Stomach (tissue), 9 donors: ENCODE measurements around the gene TOMM40L. TPM values are rescaled to one million over a fixed set of nuclear protein-coding genes. Genes with fewer than 3 reads are reported as not detected.

Experiments
- DNase-seq, 2 donors: peaks; one replicate each; pipeline versions ENCODE4 v3.0.0 to v3.0.0-alpha.2; 2013 to 2019
- H3K27ac ChIP-seq, 5 donors: fragments of 200-600 bp in 4 of 5; sonication (generic) in 4 of 5; one replicate each; pipeline ENCODE4 v1.5.1; 2013 to 2019; ENCODE audit warnings: mild to moderate bottlenecking in 1 of 5, moderate library complexity in 1 of 5
- H3K27me3 ChIP-seq, 3 donors: fragments of 200-600 bp; sonication (generic); one replicate each; pipeline ENCODE4 v1.5.1; 2017 to 2019; ENCODE audit warnings: mixed run types in 1 of 3
- H3K36me3 ChIP-seq, 4 donors: fragments of 200-600 bp; sonication (generic); 1 replicate in 3 of 4; 2 replicates in 1 of 4; pipeline ENCODE4 v1.5.1; 2016 to 2019
- H3K4me1 ChIP-seq, 4 donors: fragments of 200-600 bp; sonication (generic); one replicate each; pipeline ENCODE4 v1.5.1; 2016 to 2019
- H3K4me3 ChIP-seq, 4 donors: fragments of 200-600 bp; sonication (generic) in 3 of 4; one replicate each; pipeline ENCODE4 v1.5.1; 2016 to 2019; ENCODE audit warnings: mild to moderate bottlenecking in 1 of 4
- H3K9me3 ChIP-seq, 4 donors: fragments of 200-600 bp; sonication (generic); one replicate each; pipeline ENCODE4 v1.5.1; 2016 to 2019
- EP300 ChIP-seq: sonication (generic); formaldehyde crosslinking; IDR thresholded peaks from one replicate; pipeline ENCODE4 v1.6.1; 2017; ENCODE audit warnings: antibody characterized with exemption
- POLR2A ChIP-seq, 4 donors: fragments of 450-650 bp; IDR thresholded peaks; one replicate each; pipeline ENCODE4 v1.6.1; 2016; ENCODE audit warnings: antibody characterized with exemption in 4 of 4, control low read depth in 2 of 4, mild to moderate bottlenecking in 1 of 4, moderate library complexity in 1 of 4
- POLR2AphosphoS5 ChIP-seq, 3 donors: sonication (generic); formaldehyde crosslinking; IDR thresholded peaks; one replicate each; pipeline ENCODE4 v1.6.1; 2016; ENCODE audit warnings: antibody characterized with exemption in 3 of 3
- WGBS, 5 donors: extraction: QIAGEN DNeasy Blood & Tissue Kit in 3 of 5; methylation state at CpG; one replicate each; pipeline versions ENCODE4 v1.1.5 to v1.1.7; 2013 to 2018; 5-methylcytosine and 5-hydroxymethylcytosine counted together
- intact Hi-C: fragments of 100-400 bp; cut with DNase I; formaldehyde crosslinking; loops from one replicate; pipeline ENCODE4 v1.15.1; 2023; ENCODE audit warnings: low total_unique reads
- polyA plus RNA-seq, 3 donors: library from polyadenylated mRNA; stranded (reverse); fragments of 200-250 nt; gene quantifications; one replicate each; pipeline ENCODE4 v1.2.3, GENCODE V29; 2013
- total RNA-seq, 5 donors: library from RNA; depleted of rRNA; stranded (reverse); fragments of >200 nt; gene quantifications; one replicate each; pipeline versions ENCODE4 v1.1.0 to v1.2.3, GENCODE V29; 2014 to 2016
- TF ChIP-seq, protein P1 (sequence below), 7 experiments: fragments of 450-650 bp in 4 of 7; fragments of 200-600 bp in 3 of 7; sonication (generic) in 3 of 7; IDR thresholded peaks; one replicate each; pipeline ENCODE4 v1.5.1; 2016 to 2019; ENCODE audit warnings: antibody characterized with exemption in 7 of 7, control low read depth in 2 of 7, mild to moderate bottlenecking in 1 of 7
- donor health status: healthy with polysubstance abuse.
- donor health status: Bipolar disorder and iron deficiency.
- donor health status: healthy.

Gene TOMM40L
- total and polyA plus RNA-seq, 8 donors: 0.58 to 9.9 (median 7.0) TPM

DNA sequence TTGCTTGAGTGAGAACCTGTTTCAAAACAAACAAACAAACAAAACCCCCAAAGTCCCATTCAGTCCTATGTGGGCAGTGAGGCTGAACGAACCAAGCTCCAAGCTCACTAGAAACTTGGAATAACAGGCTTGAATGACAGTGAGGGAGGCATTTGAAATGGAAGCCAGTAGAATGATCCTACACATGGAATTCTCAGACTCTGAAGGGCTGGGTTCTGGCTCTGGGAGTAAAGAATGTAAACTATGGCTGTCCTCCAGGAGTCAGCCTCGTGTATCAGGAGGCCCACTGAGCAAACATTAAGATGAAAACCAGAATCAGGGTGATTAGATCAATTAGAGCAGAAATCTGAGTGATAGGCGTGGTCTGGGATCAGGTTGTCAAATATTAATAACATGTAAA is 47.5 kb downstream of the TOMM40L start:
- WGBS, 5 donors: 24 to 41% (median 31%) methylated on average over 3 of the region's 3 CpGs
- intact Hi-C loops: no loop called here
- TF ChIP-seq POLR2AphosphoS5 (IDR thresholded peaks at IDR 0.05) (no peak), EP300 (no peak), POLR2A (IDR thresholded peaks at IDR 0.05) (no peak)
- TF ChIP-seq, protein P1, sequence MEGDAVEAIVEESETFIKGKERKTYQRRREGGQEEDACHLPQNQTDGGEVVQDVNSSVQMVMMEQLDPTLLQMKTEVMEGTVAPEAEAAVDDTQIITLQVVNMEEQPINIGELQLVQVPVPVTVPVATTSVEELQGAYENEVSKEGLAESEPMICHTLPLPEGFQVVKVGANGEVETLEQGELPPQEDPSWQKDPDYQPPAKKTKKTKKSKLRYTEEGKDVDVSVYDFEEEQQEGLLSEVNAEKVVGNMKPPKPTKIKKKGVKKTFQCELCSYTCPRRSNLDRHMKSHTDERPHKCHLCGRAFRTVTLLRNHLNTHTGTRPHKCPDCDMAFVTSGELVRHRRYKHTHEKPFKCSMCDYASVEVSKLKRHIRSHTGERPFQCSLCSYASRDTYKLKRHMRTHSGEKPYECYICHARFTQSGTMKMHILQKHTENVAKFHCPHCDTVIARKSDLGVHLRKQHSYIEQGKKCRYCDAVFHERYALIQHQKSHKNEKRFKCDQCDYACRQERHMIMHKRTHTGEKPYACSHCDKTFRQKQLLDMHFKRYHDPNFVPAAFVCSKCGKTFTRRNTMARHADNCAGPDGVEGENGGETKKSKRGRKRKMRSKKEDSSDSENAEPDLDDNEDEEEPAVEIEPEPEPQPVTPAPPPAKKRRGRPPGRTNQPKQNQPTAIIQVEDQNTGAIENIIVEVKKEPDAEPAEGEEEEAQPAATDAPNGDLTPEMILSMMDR (IDR thresholded peaks at IDR 0.05): no peak
- DNase-seq: peak in 1 of 2 donors; percentile 35
- H3K27me3 ChIP-seq: peaks cover 0 to 4% (median 0%) of the 10 kb centered on the region in 3 donors
- no peaks in the 10 kb centered on the region for H3K9me3 ChIP-seq
- no peak overlapping the region for H3K4me3 ChIP-seq
- H3K4me1 ChIP-seq: peaks cover 0 to 14% (median 4%) of the 10 kb centered on the region in 4 donors
- no peak overlapping the region for H3K27ac ChIP-seq
- H3K36me3 ChIP-seq: no peaks in the 10 kb centered on the region

DNA sequence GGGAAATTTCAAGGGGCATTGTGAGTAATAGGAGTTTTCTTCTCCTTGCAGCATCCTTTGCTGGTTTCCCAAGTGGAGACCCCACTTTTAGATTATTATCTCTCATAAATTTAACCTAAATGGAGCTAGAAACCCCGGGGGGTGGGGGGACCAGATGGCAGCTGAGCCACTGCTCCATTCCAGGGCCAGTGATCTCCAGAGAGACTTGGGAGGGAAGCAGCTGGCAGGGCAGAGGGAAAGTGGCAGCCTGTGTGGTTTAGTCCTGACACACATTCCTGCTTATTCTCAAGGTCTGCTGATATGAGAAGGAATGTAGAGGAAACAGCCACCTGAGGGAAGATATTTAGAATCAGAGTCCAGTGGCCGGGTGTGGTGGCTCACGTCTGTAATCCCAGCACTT is 49.0 kb downstream of the TOMM40L start:
- H3K4me3 ChIP-seq: no peak overlapping the region
- 35 to 63% (median 49%) methylated on average over 3 of the region's 3 CpGs for WGBS, 5 donors
- peaks cover 0 to 4% (median 0%) of the 10 kb centered on the region in 3 donors for H3K27me3 ChIP-seq
- peaks cover 0 to 14% (median 4%) of the 10 kb centered on the region in 4 donors for H3K4me1 ChIP-seq
- no peak overlapping the region for H3K27ac ChIP-seq
- no peaks in the 10 kb centered on the region for H3K36me3 ChIP-seq
- no peak for TF ChIP-seq POLR2AphosphoS5 (IDR thresholded peaks at IDR 0.05)
- no peak for TF ChIP-seq POLR2A (IDR thresholded peaks at IDR 0.05)
- TF ChIP-seq, protein P1 (IDR thresholded peaks at IDR 0.05): no peak
- no peak for TF ChIP-seq EP300
- H3K9me3 ChIP-seq: no peaks in the 10 kb centered on the region
- peak in 1 of 2 donors; percentile 10 for DNase-seq
- intact Hi-C loops: no loop called here

Other genes starting within 250 kb of the TOMM40L start
- gene F11R, start 204.9 kb upstream of the TOMM40L start, total RNA-seq: 100 to 1,000 TPM in 1 of 5 donors, 10 to 100 TPM in 3, 1 to 10 TPM in 1; 7.6 to 130 (median 20.9) TPM
- 10 to 100 TPM; 13.4 to 41.5 (median 29.2) TPM for gene F11R, start 204.9 kb upstream of the TOMM40L start, polyA plus RNA-seq
- 100 to 1,000 TPM in 1 of 5 donors, 10 to 100 TPM in 3, not detected in 1; 13.2 to 112 (median 42.7) TPM for gene TSTD1, start 187.1 kb upstream of the TOMM40L start, total RNA-seq
- gene TSTD1, start 187.1 kb upstream of the TOMM40L start, polyA plus RNA-seq: 100 to 1,000 TPM; 117 to 186 (median 158) TPM
- 100 to 1,000 TPM in 1 of 5 donors, 10 to 100 TPM in 3, 1 to 10 TPM in 1; 7.2 to 566 (median 65.2) TPM for gene USF1, start 180.1 kb upstream of the TOMM40L start, total RNA-seq
- gene USF1, start 180.1 kb upstream of the TOMM40L start, polyA plus RNA-seq: 10 to 100 TPM; 48.0 to 73.1 (median 55.9) TPM
- gene ARHGAP30, start 156.2 kb upstream of the TOMM40L start, total RNA-seq: 10 to 100 TPM in 3 of 5 donors, 1 to 10 TPM in 2; 2.6 to 28.6 (median 12.9) TPM
- 1 to 10 TPM; 2.8 to 5.5 (median 4.6) TPM for gene ARHGAP30, start 156.2 kb upstream of the TOMM40L start, polyA plus RNA-seq
- 10 to 100 TPM in 2 of 5 donors, 1 to 10 TPM in 3; 2.0 to 20.3 (median 7.0) TPM for gene NECTIN4, start 136.5 kb upstream of the TOMM40L start, total RNA-seq
- 10 to 100 TPM in 1 of 3 donors, 1 to 10 TPM in 2; 1.7 to 14.2 (median 2.6) TPM for gene NECTIN4, start 136.5 kb upstream of the TOMM40L start, polyA plus RNA-seq
- 10 to 100 TPM in 1 of 5 donors, 1 to 10 TPM in 4; 1.3 to 41.4 (median 2.4) TPM for gene KLHDC9, start 127.7 kb upstream of the TOMM40L start, total RNA-seq
- gene KLHDC9, start 127.7 kb upstream of the TOMM40L start, polyA plus RNA-seq: 1 to 10 TPM; 4.7 to 6.3 (median 5.3) TPM
- 10 to 100 TPM in 3 of 5 donors, not detected in 2; 11.6 to 21.3 (median 19.3) TPM for gene PFDN2, start 108.0 kb upstream of the TOMM40L start, total RNA-seq
- 100 to 1,000 TPM in 2 of 3 donors, 10 to 100 TPM in 1; 97.5 to 166 (median 122) TPM for gene PFDN2, start 108.0 kb upstream of the TOMM40L start, polyA plus RNA-seq
- gene NIT1, start 108.0 kb upstream of the TOMM40L start, total RNA-seq: 10 to 100 TPM in 4 of 5 donors, 1 to 10 TPM in 1; 8.8 to 77.9 (median 20.9) TPM
- 10 to 100 TPM; 20.0 to 34.2 (median 27.3) TPM for gene NIT1, start 108.0 kb upstream of the TOMM40L start, polyA plus RNA-seq
- 10 to 100 TPM in 3 of 5 donors, 1 to 10 TPM in 2; 2.3 to 35.9 (median 14.3) TPM for gene DEDD, start 93.4 kb upstream of the TOMM40L start, total RNA-seq
- 10 to 100 TPM; 16.5 to 31.9 (median 18.6) TPM for gene DEDD, start 93.4 kb upstream of the TOMM40L start, polyA plus RNA-seq
- gene UFC1, start 72.1 kb upstream of the TOMM40L start, total RNA-seq: 10 to 100 TPM in 4 of 5 donors, not detected in 1; 21.9 to 95.1 (median 33.6) TPM
- 100 to 1,000 TPM; 163 to 206 (median 203) TPM for gene UFC1, start 72.1 kb upstream of the TOMM40L start, polyA plus RNA-seq
- gene USP21, start 66.6 kb upstream of the TOMM40L start, total RNA-seq: 10 to 100 TPM; 13.6 to 35.3 (median 22.9) TPM
- gene USP21, start 66.6 kb upstream of the TOMM40L start, polyA plus RNA-seq: 10 to 100 TPM; 16.2 to 23.2 (median 16.9) TPM
- 10 to 100 TPM in 4 of 5 donors, 1 to 10 TPM in 1; 9.5 to 52.7 (median 44.9) TPM for gene PPOX, start 59.6 kb upstream of the TOMM40L start, total RNA-seq
- gene PPOX, start 59.6 kb upstream of the TOMM40L start, polyA plus RNA-seq: 10 to 100 TPM; 16.8 to 32.0 (median 31.6) TPM
- gene B4GALT3, start 48.6 kb upstream of the TOMM40L start, total RNA-seq: 10 to 100 TPM; 12.2 to 25.8 (median 17.3) TPM
- 10 to 100 TPM; 17.5 to 21.7 (median 18.8) TPM for gene B4GALT3, start 48.6 kb upstream of the TOMM40L start, polyA plus RNA-seq
- gene ADAMTS4, start 27.0 kb upstream of the TOMM40L start, total RNA-seq: 10 to 100 TPM in 2 of 5 donors, 1 to 10 TPM in 2, under 1 TPM in 1; 0.89 to 20.6 (median 2.8) TPM
- gene ADAMTS4, start 27.0 kb upstream of the TOMM40L start, polyA plus RNA-seq: 1 to 10 TPM; 1.1 to 4.2 (median 1.4) TPM
- 100 to 1,000 TPM in 2 of 5 donors, 10 to 100 TPM in 2, 1 to 10 TPM in 1; 9.9 to 165 (median 85.7) TPM for gene NDUFS2, start 23.7 kb upstream of the TOMM40L start, total RNA-seq
- 10 to 100 TPM; 55.6 to 83.4 (median 81.9) TPM for gene NDUFS2, start 23.7 kb upstream of the TOMM40L start, polyA plus RNA-seq
- gene FCER1G, start 10.8 kb upstream of the TOMM40L start, total RNA-seq: 10 to 100 TPM in 2 of 5 donors, 1 to 10 TPM in 2, not detected in 1; 1.4 to 27.0 (median 7.4) TPM
- 100 to 1,000 TPM in 1 of 3 donors, 10 to 100 TPM in 2; 35.4 to 101 (median 50.6) TPM for gene FCER1G, start 10.8 kb upstream of the TOMM40L start, polyA plus RNA-seq
- gene APOA2, start 2.4 kb upstream of the TOMM40L start, total RNA-seq: 1 to 10 TPM in 1 of 5 donors, not detected in 4; 5.3 TPM
- gene APOA2, start 2.4 kb upstream of the TOMM40L start, polyA plus RNA-seq: not detected
- gene NR1I3, start 12.1 kb downstream of the TOMM40L start, total RNA-seq: under 1 TPM in 1 of 5 donors, not detected in 4; 0.55 TPM
- gene NR1I3, start 12.1 kb downstream of the TOMM40L start, polyA plus RNA-seq: not detected
- gene PCP4L1, start 32.7 kb downstream of the TOMM40L start, total RNA-seq: 10 to 100 TPM in 2 of 5 donors, not detected in 3; 17.6 to 19.4 TPM
- 10 to 100 TPM in 1 of 3 donors, not detected in 2; 12.6 TPM for gene PCP4L1, start 32.7 kb downstream of the TOMM40L start, polyA plus RNA-seq
- gene MPZ, start 83.9 kb downstream of the TOMM40L start, total RNA-seq: 10 to 100 TPM in 1 of 5 donors, 1 to 10 TPM in 1, not detected in 3; 1.3 to 15.1 TPM
- 1 to 10 TPM; 1.4 to 2.8 (median 2.3) TPM for gene MPZ, start 83.9 kb downstream of the TOMM40L start, polyA plus RNA-seq
- 100 to 1,000 TPM in 2 of 5 donors, 10 to 100 TPM in 3; 28.3 to 109 (median 83.1) TPM for gene SDHC, start 88.3 kb downstream of the TOMM40L start, total RNA-seq
- gene SDHC, start 88.3 kb downstream of the TOMM40L start, polyA plus RNA-seq: 100 to 1,000 TPM in 2 of 3 donors, 10 to 100 TPM in 1; 70.1 to 165 (median 152) TPM
- gene CFAP126, start 141.8 kb downstream of the TOMM40L start, total RNA-seq: not detected
- gene CFAP126, start 141.8 kb downstream of the TOMM40L start, polyA plus RNA-seq: not detected